ENCODE results near the gene TNFRSF25. TPM values are rescaled to one million over a fixed set of nuclear protein-coding genes. Genes with fewer than 3 reads are reported as not detected.

The TNFRSF25 gene
- total and polyA plus RNA-seq, 2 donors (not counting 3 experiments of a cell fraction or from before 2014, with no cell fraction given), result 33.9 to 38.8 TPM

DNA sequence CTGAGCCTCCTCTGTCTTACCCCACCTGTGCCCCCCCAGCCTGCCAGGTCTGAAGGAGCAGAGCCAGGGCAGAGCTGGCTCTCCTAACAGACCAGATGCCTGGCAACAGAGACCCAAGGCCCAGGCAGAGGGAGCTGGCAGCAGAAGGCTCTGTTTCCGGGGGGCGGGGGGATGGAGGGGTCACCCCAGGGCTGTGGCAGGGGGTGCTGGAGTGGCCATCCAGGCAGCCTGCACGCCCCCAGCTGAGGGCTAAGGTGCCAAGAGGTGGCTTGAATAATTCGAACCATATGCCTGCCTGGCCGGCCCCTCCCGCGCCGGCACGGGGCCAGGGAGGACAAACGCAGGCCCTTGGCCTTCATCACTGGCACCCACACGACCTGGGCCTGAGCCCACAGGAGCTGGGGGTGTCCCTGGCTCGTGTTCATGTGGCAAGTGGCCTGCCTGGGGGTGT, 41.5 kb upstream of the TNFRSF25 start:
- intact Hi-C loops (cut with micrococcal nuclease) (no loop called here), dilution Hi-C loops (cut with MboI; ENCODE audit: extremely low pct_ligation_motif_present, low sequenced_read_pairs) (no loop called here)
- FAIRE-seq, result no peak
- Histone ChIP-seq H3K4me1 (ENCODE audit: control insufficient read depth, extremely low read depth, insufficient read depth, low read length) (no peaks in the 10 kb centered on the region), H2AFZ (ENCODE audit: low read depth, low read length) (no peak overlapping the region), H4K20me1 (replicated peaks; ENCODE audit: control insufficient read depth, extremely low read depth, insufficient read depth, low read length) (no peaks in the 10 kb centered on the region), H3K4me3 (replicated peaks in 1 of 3; ENCODE audit: insufficient read depth in 1 of 3, low read depth in 1 of 3, low read length in 3 of 3) (no peak overlapping the region), H3K4me2 (ENCODE audit: insufficient read depth, low read length) (no peak overlapping the region), H3K27me3 (ENCODE audit: control insufficient read depth in 2 of 2, insufficient read depth in 2 of 2, low read length in 2 of 2) (no peaks in the 10 kb centered on the region), H3K9me3 (replicated peaks; ENCODE audit: control insufficient read depth, insufficient read depth, low read length) (no peaks in the 10 kb centered on the region), H3K36me3 (ENCODE audit: control insufficient read depth in 2 of 2, extremely low read depth in 1 of 2, insufficient read depth in 2 of 2, low read length in 2 of 2) (no peaks in the 10 kb centered on the region), H3K9me1 (replicated peaks; ENCODE audit: control insufficient read depth, extremely low read depth, insufficient read depth, low read length) (no peaks in the 10 kb centered on the region), H3K27ac (ENCODE audit: insufficient read depth, low read depth, low read length) (no peak overlapping the region), H3K9ac (replicated peaks; ENCODE audit: extremely low read depth, insufficient read depth, low read length) (no peak overlapping the region), H3K79me2 (ENCODE audit: control insufficient read depth, insufficient read depth, low read length) (no peaks in the 10 kb centered on the region)
- ChIA-PET POLR2A (no interaction called here), CTCF (interaction anchor here (0.7 to 3.5 kb wide), 6 partner anchors 14 to 139 kb away, joined by 3 to 28 read pairs (median 3); no protein-coding TSS in a partner anchor)
- BruUV-seq (replicated peaks), result no TSS peak
- DNase-seq (ENCODE audit: low read depth, low spot score), result no peak
- TF ChIP-seq FOS (IDR thresholded peaks at IDR 0.05; ENCODE audit: borderline replicate concordance, insufficient read depth, low read length) (no peak), POLR2AphosphoS5 (IDR thresholded peaks at IDR 0.05; ENCODE audit: insufficient read depth, low read depth, low read length) (no peak), MAX (IDR thresholded peaks at IDR 0.05; ENCODE audit: insufficient read depth, insufficient read length) (no peak), JUN (IDR thresholded peaks at IDR 0.05; ENCODE audit: borderline replicate concordance, insufficient read depth, insufficient read length, low read depth) (no peak), MYC (IDR thresholded peaks at IDR 0.05; ENCODE audit: low read depth, low read length) (no peak), EZH2 (IDR thresholded peaks at IDR 0.05; ENCODE audit: borderline replicate concordance, low read depth, low read length, severe bottlenecking) (no peak), GATA2 (IDR thresholded peaks at IDR 0.05; ENCODE audit: insufficient read depth, insufficient read length, low read depth, low read length) (no peak), POLR2A (IDR thresholded peaks at IDR 0.05; ENCODE audit: low read depth, low read length) (no peak)
- TF ChIP-seq, protein P1, sequence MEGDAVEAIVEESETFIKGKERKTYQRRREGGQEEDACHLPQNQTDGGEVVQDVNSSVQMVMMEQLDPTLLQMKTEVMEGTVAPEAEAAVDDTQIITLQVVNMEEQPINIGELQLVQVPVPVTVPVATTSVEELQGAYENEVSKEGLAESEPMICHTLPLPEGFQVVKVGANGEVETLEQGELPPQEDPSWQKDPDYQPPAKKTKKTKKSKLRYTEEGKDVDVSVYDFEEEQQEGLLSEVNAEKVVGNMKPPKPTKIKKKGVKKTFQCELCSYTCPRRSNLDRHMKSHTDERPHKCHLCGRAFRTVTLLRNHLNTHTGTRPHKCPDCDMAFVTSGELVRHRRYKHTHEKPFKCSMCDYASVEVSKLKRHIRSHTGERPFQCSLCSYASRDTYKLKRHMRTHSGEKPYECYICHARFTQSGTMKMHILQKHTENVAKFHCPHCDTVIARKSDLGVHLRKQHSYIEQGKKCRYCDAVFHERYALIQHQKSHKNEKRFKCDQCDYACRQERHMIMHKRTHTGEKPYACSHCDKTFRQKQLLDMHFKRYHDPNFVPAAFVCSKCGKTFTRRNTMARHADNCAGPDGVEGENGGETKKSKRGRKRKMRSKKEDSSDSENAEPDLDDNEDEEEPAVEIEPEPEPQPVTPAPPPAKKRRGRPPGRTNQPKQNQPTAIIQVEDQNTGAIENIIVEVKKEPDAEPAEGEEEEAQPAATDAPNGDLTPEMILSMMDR (IDR thresholded peaks at IDR 0.05; ENCODE audit: extremely low read depth in 1 of 2, insufficient read depth in 1 of 2, low read depth in 1 of 2, low read length in 2 of 2), result no peak
